ENCODE measurements around the gene FCGR2B.
"Not testable (repeated sequence)": the region's sequence is repeated elsewhere in the genome, so short reads cannot be mapped to it uniquely, and the experiment has no call there.

FCGR2B gene

DNA sequence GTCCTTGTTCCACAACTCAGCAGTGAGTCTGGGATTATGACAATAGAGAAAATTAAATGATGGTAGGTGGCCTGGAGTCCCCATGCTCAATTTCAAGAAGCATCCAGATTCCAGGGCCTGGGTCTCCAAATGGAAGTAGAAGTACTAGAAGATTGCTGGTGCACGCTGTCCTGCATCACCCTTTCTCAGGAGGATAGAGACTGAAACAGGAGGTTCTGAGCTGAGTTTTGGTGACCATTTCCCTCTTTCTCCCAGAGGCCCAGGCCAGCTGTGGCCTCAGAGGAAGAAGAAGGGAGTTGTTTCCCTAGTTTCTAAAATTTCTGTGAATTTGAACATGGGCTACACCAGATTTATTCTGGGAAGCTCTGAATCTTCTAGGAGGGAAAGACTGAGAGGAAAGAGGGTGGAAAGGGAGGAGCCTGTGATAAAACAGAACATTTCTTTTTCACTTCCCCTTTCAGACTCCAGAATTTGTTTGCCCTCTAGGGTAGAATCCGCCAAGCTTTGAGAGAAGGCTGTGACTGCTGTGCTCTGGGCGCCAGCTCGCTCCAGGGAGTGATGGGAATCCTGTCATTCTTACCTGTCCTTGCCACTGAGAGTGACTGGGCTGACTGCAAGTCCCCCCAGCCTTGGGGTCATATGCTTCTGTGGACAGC, at the start of gene FCGR2B:
FCGR2B (plus strand) TSS at position 460 of the 656 bp plus-strand sequence; CDS start at position 559, 99 bp downstream.
- DNase-seq (ENCODE audit: extremely low read depth in 1 of 2, low read depth in 1 of 2), result not testable (repeated sequence)

DNA sequence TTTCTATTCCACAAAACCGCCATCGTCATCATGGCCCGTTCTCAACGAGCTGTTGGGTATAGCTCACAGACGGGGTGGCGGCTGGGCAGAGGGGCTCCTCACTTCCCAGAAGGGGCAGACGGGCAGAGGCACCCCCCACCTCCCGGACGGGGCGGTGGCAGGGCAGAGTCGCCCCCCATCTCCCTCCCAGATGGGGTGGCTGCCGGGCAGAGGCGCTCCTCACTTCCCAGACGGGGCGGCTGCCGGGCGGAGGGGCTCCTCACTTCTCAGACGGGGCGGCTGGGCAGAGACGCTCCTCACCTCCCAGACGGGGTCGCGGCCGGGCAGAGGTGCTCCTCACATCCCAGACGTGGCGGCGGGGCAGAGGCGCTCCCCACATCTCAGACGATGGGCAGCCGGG, 46.5 kb upstream of the FCGR2B start:
- not testable (repeated sequence) for DNase-seq (ENCODE audit: extremely low read depth in 1 of 2, low read depth in 1 of 2)

DNA sequence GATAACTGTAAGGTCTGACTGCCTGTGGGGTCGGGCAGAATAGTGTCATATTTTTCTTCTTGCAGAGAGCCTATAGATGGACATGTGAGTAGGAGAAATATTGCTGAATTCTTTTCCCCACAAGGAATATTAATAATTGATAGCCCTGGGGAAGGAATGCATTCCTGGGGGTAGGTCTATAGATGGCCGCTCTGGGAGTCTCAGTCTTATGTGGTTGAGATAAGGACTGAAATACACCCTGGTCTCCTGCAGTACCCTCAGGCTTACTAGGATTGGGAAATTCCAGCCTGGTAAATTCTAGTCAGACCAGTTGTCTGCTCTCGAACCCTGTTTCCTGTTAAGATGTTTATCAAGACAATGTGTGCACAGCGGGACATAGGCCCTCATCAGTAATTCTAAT, 44.4 kb upstream of the FCGR2B start:
- not testable (repeated sequence) for DNase-seq (ENCODE audit: extremely low read depth in 1 of 2, low read depth in 1 of 2)

DNA sequence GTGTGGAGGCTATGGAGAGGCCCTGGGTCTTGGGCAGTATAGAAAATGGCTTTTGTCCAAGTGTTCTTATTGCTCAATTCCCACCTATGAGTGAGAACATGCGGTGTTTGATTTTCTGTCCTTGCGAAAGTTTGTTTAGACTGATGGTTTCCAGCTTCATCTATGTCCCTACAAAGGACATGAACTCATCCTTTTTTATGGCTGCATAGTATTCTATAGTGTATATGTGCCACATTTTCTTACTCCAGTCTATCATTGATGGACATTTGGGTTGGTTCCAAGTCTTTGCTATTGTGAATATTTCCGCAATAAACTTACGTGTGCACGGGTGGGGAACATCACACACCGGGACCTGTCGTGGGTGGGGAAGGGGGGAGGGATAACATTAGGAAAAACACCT, 42.5 kb upstream of the FCGR2B start:
- not testable (repeated sequence) for DNase-seq (ENCODE audit: extremely low read depth in 1 of 2, low read depth in 1 of 2)

DNA sequence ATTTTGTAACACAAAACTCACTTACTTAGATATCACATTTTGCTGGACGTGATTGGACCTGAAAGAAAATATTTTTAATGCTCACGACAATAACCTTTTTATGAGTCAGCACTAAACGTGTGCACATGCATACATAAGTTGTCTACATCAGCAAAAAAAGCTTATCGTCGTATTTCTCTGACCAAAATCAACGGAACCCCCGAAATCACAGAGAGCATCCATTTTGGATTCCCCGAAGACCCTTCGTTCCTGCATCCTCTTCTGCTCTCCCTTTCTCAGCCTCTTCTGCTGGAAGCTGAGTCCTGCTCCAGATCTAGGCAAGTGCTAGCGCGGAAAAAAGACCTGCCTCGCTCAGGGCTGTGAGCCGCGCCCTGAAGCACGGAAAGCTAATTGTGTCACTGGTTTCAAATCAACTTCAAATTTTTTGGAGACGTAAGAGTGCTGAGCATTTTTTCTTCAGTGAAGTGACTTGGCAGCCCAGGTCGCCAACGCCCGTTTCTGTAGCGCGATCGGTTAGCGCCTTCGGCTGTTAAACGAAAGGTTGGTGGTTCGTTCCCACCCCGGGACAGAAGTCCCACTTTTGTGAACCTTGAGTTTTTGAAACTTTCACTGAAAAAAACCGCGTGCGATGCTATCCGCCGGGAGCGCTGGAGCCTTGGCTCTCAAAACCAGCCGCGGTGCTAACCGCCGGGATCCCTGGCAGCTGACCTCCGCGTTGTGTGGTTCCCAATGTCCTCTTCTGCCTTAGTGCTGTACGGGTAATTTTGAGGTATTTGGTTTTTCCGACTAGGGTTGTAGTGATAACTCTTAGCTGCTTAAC, 41.6 kb upstream of the FCGR2B start:
- peak; percentile 10 to 52 for DNase-seq (ENCODE audit: extremely low read depth in 1 of 2, low read depth in 1 of 2)

DNA sequence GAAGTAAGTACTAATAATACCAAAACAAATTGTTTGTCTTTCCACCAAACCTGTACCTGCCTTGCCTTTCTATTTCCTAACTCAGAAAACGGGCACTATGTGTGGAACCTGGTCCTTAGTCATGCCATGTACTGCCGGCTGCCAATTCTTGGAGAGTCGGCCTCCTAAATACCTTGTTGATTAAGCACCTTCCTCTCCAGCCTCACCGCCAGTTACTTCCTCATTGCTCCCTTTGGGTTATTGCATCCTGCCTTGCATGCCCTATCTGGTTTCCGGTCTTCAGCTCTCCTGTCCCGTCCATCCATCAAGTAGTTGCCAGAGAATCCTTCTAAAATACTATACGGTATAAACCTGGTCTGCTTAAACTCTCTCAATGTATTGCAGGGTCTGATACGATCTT, 40.9 kb upstream of the FCGR2B start:
- not testable (repeated sequence) for DNase-seq (ENCODE audit: extremely low read depth in 1 of 2, low read depth in 1 of 2)

DNA sequence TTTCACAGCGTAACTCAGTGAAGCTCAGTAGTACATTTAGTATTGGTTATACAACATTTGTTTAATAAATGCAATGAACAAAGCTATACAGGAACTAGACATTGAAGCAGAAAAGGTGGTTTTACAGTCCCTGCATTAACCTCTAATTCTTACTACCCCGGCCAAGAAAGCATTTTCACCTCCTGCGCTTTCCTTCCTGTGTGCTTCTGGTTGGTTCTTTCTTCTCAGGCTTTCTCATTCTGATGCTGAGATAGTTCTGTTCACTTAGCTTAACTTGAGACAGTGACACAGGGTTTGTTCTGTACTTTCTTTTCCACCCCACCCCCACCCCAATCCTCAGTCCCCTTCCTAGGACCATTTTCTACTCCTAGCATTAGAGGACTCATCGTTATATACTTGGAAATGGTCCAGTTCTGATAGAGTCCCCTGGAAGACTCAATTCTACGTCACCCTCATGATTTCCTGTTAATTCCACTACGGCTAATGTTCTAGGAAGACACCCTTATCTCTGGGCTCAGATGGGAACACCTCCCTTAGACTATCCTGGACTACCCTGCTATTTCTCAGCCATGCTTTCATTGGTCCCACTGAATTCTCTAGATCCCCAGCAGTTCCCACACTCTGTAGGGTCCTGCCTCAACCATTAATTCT, 39.4 kb upstream of the FCGR2B start:
- DNase-seq (ENCODE audit: extremely low read depth in 1 of 2, low read depth in 1 of 2), result not testable (repeated sequence)

DNA sequence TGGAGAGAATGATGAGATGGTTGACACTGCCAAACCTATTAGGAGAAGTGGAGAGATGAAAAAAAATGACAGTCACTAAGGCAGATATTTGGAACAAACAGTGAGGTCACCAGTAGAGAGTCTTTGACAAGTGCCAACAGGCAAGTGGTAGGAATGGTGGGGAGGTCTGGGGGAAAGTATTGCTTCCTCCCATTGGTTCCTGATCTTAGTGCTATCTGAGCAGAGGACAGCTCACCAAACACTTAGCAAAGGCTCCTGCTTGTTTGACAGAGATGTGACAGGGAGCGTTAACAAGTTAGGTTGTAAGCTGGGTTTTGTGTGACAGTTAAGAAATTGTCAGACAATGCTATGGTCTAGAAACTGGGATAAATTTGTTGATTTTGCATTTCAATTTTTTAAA, 38.3 kb upstream of the FCGR2B start:
- not testable (repeated sequence) for DNase-seq (ENCODE audit: extremely low read depth in 1 of 2, low read depth in 1 of 2)

DNA sequence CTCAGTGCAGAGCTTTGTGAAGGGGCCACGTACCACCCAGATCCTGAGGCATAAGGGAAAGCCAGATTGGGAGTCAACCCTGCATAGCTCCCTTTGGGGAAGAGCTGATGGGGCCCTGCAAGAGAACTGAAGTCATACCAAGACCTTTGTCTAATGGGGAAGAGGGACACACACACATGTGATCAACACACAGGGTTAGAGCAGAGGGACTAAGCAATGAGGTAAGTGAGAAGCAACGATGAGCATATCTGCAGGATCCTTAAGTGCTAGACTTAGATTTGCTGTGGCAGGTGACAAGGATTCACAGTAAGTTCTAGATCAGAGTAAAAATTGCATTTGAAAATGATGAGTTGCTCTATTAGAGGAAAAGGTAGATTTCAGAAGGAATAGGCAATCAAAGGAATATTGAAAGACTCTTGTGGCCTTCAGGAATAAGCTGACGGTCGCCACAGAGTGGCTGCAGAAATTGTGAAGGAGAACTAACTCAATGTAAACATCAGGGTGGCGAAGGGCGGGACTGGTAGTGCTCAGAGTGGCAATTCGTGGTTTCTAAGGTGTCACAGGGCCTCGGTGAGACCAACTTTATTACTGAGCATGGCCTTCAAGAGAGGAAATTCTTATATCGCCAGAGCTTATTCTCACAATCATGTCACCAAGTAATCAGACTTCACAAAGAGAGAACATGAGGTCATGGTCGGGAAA, 36.3 kb upstream of the FCGR2B start:
- DNase-seq (ENCODE audit: extremely low read depth in 1 of 2, low read depth in 1 of 2), result not testable (repeated sequence)

DNA sequence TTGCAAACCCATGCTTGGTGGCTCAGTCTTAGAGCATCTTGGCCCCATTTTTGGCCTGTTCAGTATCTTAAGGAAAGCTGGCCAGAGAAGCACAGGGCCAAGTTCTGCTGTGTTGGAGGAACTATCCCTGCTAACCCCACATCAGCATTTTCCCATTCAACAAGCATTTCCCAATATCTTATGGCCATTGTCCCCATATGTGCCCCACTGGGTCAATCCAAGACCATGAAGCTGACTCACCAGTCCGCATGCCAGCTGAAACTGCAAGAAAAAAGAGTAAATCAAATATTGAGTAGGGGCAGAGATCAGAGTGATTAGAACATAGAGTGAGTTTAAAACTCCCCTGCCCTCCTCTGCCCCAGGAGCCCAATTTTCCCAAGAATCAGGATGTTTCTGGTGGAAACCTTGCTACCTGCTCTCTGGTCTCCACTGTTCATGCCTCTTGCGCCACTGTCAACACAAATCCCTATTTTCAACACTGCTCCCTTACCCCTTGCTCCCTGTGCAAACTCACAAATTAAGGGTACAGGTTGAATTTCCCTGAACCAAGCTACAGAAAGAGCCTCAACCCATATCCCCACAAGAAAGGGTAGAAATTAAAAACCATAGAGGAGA, 32.7 kb upstream of the FCGR2B start:
- DNase-seq (ENCODE audit: extremely low read depth in 1 of 2, low read depth in 1 of 2), result not testable (repeated sequence)

DNA sequence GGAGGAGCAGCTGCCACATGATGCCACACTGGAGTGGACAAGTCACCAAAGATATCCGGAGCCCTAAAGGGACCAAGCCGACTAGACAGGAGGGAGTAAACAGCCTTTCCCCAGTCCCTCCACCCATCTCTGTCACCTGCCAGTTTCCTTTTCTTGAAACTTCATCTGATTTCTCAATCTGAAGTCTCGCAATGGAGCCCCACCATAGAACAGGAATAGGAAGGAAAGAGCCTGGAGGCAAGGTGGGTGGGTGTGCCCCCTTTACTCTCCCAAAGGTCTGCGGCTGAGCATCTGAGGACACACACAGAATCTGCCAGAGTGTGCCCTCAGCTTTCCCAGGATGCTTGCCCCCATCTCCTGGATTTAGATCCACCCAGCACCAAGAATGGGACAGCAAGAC, 31.9 kb upstream of the FCGR2B start, which contains the start of gene FCGR3B:
FCGR3B (minus strand) TSS at position 101 of the 400 bp plus-strand sequence; CDS start at position 19, 82 bp downstream.
- DNase-seq (ENCODE audit: extremely low read depth in 1 of 2, low read depth in 1 of 2), result no peak

DNA sequence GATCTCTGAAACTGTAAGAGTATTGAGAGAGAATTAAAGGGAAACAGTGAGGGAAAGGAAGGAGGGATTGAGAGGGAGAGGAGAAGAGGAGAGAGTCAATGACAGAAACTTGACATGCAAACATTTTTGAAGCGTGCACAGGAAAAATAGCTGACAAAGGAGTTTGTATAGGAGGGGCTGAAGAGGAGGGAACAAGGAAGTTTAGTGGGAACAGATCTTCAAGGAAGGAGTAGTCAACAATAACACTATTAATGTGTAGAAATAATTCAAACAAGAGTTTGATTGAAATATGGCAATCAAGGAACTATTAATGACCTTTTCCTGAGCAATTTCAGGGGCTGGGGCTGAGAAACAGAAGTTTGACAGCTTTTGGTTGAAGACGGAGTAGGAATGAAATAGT, 27.9 kb upstream of the FCGR2B start:
- DNase-seq (ENCODE audit: extremely low read depth in 1 of 2, low read depth in 1 of 2), result not testable (repeated sequence)

DNA sequence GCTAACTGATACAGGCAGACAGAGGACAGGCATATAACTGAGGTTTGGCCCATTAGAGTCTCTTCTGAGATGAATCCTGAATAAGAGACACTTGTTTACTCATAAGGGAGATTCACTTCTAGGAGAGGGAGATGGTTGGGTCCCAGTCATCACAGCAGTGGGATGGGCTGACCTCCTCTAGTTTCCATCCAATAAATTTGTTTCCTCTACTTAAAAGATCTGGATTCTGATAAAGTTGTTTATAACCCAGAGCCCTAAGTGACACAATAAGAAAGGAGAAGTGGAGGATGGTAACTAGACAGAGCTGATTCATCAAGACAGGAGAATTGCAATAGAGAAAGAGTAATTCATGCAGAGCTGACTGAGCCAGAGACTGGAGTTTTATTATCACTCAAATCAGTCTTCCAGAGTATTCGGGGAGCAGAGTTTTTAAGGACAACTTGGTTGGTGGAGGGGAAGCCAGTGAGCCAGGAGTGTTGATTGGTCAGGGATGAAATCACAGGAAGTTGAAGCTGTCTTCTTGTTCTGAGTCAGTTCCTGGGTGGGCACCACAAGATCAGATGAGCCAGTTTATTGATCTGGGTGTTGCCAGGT, 26.7 kb upstream of the FCGR2B start:
- not testable (repeated sequence) for DNase-seq (ENCODE audit: extremely low read depth in 1 of 2, low read depth in 1 of 2)

DNA sequence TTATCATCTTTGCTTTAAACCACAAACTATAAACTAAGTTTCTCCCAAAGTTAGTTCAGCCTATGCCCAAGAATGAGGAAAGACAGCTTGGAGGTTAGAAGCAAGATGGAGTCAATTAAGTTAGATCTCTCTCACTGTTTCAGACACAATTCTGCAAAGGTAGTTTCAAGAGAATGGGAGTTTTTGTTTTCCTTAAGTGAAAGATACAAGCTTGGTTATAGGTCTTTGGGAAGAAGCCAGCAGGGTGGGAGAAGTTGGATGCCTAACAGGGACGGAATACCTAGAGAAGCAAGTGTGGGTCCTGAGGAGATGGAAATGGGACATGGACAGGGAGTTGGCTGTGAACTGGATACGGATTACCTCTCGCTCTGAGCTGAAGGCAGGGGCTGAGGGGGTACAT, 26.0 kb upstream of the FCGR2B start:
- DNase-seq (ENCODE audit: extremely low read depth in 1 of 2, low read depth in 1 of 2), result not testable (repeated sequence)

DNA sequence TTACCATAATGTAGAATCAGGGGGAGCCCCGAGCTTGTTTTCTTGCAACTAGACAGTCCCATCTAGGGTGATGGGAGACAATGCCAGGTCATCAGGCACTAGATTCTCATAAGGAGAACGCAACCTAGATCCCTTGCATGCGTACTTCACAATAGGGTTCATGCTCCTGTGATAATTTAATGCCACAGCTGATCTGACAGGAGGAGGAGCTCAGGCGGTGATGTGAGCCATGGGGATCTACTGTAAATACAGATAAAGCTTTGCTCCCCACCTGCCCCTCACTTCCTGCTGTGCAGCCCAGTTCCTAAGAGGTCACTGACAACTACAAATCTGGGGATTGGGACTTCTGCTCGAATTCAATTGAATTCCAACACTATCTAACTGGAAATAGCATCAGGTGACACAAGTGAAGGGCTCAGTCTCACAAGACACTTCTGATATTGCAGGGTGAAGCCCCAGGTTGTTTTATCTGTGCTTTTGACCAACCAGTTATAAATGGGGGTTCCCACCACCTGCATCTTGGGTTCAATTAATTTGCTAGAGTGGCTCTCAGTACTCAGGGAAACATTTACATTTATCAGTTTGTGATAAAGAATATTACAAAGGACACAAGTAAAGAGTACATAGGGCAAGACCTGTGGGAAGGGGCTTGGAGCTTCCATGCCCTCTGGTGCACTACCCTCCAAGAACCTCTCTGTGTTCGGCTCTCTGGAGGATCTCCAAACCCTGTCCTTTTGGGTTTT, 24.5 kb upstream of the FCGR2B start:
- DNase-seq (ENCODE audit: extremely low read depth in 1 of 2, low read depth in 1 of 2), result not testable (repeated sequence)

DNA sequence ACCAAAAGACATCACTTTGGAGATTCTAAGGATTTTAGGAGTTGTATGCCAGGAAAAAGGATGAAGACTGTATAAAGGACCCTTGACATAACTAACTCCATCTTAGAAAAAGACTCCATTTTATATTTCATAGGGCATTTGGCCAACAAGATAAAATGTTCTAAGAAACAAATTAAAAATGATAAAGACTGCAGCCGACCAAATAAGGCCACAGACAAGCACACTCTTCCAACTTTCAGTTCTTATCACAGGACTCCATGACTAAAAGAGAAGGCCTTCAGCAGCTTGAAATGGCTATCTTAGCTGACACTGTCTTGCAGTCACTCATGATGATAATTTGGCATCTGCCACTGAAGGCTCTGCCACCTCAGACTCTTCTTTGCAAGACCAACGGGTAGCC, 23.7 kb upstream of the FCGR2B start:
- not testable (repeated sequence) for DNase-seq (ENCODE audit: extremely low read depth in 1 of 2, low read depth in 1 of 2)

DNA sequence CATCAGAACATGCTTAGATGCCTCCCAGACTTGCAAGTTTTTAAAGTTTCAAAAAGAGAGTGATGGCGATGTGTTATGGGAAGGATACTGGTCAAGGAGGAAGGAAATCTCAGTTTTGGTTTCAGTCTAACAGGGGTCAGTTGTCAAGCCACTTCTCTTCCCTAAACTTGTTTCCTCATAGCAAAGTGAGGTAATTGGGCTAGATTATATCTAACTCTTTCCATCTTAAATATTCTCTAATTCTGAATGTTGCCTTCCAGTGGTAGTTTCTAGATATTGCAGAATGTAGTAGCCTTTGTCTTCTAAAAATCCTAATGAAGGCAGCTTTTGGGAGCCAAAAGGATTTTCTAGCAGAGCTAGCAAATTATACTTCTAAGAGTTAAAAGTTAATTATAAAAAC, 20.2 kb upstream of the FCGR2B start:
- DNase-seq (ENCODE audit: extremely low read depth in 1 of 2, low read depth in 1 of 2), result not testable (repeated sequence)

DNA sequence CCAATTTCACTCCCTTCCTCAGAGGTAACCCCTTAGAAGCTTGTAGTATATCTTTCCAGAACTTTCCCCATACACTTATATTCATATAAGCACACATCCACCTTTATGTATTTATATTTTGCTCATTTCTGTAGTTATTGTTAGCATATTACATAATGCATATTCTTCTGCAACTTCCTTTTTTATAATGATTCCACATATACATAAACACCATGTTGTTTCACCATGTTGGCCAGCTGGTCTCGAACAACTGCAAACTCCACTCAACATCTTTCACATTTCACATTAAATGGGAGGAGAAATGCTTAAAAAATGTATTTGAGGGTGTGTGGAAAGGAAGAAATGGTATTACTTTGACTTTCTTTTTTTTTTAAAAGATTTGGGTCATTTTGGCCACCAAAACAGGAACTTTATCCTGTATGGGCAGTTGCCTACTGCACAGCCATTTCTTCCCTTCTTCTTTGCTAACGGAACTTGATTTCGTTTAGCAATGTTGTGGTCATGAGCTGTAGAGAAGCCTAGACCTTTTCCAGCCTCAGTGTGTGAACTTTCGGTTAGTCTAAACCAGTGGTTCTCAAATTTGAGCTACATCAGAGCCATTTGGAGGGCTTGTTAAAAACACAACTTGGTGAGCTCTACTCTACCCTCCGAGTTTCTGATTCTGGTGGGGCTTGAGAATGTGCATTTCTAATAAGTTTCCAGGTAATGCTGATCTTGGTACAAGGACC, 19.3 kb upstream of the FCGR2B start:
- DNase-seq (ENCODE audit: extremely low read depth in 1 of 2, low read depth in 1 of 2), result not testable (repeated sequence)

DNA sequence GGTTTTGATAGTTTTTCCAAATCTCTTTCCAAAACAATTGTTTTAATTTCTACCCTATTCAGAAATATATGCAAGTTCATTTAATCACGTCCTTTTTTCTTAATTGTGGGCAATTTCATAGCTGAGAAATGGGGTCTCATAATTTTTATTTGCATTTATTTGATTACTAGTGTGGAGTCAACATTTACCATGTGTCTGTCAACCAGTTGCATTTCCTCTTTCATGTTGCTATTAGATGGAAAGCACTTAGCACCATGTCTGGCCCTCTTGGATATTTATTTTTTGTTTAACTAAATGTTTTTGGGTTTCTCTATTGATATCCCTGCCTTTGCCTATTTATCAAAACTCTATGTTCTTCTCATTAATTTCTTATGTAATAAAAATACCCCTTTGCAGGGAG, 18.1 kb upstream of the FCGR2B start:
- DNase-seq (ENCODE audit: extremely low read depth in 1 of 2, low read depth in 1 of 2), result not testable (repeated sequence)
